Measurements from ENCODE around the gene LRRC36.

DNA sequence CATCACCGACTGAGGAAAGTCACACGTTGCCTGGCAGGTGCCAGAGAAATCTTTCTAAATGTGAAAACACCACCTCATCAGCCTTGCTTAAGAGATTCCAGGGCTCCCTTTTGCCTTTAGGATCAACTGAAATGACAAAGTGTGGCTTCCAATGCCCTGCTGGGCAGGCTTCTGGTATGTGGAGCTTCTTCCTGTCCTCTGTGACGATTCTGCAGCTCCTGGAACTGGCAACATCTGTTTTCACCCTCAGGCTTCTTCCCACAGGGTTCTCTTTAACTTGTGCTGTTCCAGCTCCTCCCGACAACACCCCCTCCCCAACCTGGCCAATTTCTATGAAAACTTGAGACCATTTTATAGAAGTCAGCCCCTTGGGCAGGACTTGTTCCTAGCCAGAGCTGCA, 94.4 kb downstream of the LRRC36 start:
- TF ChIP-seq, protein P1, sequence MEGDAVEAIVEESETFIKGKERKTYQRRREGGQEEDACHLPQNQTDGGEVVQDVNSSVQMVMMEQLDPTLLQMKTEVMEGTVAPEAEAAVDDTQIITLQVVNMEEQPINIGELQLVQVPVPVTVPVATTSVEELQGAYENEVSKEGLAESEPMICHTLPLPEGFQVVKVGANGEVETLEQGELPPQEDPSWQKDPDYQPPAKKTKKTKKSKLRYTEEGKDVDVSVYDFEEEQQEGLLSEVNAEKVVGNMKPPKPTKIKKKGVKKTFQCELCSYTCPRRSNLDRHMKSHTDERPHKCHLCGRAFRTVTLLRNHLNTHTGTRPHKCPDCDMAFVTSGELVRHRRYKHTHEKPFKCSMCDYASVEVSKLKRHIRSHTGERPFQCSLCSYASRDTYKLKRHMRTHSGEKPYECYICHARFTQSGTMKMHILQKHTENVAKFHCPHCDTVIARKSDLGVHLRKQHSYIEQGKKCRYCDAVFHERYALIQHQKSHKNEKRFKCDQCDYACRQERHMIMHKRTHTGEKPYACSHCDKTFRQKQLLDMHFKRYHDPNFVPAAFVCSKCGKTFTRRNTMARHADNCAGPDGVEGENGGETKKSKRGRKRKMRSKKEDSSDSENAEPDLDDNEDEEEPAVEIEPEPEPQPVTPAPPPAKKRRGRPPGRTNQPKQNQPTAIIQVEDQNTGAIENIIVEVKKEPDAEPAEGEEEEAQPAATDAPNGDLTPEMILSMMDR (IDR thresholded peaks at IDR 0.05; ENCODE audit: low read depth, low read length, poor library complexity, severe bottlenecking): no peak
- TF ChIP-seq EZH2phosphoT487 (IDR thresholded peaks at IDR 0.05; ENCODE audit: borderline replicate concordance, low read length): no peak
